ENCODE measurements around the gene RARG.
A peak's percentile ranks its signal among the peaks of the same experiment; 100 is the strongest.
"Not testable (repeated sequence)": the region's sequence is repeated elsewhere in the genome, so short reads cannot be mapped to it uniquely, and the experiment has no call there.

The RARG gene

DNA sequence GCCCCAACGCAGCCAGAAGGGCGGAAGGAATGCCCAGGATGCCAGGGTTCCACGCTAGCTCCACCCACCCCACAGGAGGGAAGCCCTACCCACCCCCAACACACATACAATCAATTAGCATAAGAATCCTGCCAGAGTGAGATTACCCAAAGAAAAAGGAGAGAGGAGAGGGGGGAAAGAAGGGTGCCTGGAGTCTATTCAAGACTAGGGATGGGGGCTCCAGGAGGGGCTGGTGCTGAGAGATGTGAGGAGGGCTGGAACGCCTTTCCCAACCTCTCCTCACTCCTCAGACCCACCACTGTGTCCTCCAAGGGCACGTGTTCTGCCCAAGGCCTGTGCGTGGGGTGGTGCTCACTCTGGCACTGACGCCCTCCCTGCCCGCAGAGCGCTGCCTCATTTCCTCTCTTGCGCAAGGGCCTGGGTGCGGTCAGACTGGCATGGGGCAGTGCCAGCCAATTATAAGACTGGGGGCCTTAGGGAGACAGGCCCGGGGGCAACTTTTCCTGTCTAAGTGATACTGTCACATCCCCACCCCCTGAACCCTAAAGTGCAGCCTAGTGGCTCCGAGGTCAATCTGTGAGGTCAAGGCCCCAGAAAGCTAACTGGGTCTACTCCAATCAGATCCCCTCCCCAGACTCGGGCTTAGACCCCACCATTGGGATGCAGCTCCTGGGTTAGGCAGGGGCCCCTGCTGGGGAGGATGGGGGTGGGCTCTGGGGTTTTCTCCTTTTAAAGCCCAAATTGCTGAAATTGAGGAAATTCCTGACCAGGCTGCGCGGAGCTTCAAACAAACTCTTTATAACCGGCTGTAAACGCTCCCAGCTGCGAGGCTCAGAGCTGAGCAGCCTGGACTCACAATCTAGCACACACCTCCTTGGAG lies 14.7 kb downstream of the RARG start:
- DNase-seq = peak in 2 of 42 donors; percentile 27 to 52
- intact Hi-C loops (cut with DNase I) = loop anchor here (10.0 kb wide), 1 partner anchor 108 kb away; the partner anchor contains the start of gene AAAS

DNA sequence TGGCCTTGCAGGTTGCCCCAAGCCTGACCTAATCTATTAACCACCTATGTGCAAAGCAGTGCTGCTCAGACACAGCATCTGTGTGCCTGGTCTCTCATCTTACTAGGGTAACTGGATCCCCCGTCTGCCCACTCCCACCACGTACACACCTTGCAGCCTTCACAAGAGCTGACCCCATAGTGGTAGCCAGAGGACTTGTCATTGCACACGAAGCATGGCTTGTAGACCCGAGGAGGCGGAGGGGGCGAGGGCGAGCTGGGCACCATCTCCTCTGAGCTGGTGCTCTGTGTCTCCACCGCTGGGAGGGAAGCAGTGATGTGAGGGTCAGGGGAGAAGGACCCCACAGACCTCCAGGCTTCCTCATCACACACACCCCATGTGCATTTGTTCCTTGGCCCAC lies 16.5 kb downstream of the RARG start:
- intact Hi-C loops (cut with DNase I) = loop anchor here (10.0 kb wide), 1 partner anchor 109 kb away; the partner anchor contains the start of gene AAAS

DNA sequence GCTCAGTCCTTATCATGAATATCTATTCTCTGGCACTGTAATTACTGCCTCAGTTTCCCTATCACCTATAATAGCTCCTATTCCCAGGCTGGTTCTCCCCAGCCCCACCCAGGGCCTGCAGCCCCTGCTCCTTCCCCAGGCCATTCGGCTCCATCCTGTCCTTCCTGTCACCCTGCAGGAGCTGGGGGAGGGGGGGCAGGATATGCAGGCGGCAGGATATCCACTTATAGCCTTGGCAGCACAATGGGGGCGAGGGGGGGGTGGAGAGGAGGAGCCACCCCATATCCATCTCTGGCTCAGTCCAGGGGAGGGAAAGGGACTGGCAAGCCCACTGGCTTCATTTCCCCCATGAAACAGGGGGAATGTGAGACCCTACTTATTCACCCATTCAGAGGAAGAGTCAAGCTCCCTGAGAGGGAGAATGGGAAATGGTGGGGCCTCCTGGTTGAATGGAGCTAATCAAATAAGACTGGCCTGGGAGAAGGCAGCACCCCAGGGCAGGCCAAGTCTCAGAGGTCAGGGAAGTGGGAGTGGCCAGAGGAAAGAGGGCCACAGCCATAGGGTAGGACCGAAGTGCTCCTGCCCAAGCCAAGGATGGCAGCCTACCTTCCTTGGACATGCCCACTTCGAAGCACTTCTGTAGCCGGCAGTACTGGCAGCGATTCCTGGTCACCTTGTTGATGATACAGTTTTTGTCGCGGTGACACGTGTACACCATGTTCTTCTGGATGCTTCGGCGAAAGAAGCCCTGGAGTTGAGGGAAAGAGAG lies 17.1 kb downstream of the RARG start:
- DNase-seq = peak in 1 of 42 donors; percentile 28
- intact Hi-C loops (cut with DNase I) = loop anchor here (5.0 to 10.0 kb wide), 3 partner anchors 37 to 110 kb away; partner anchors contain the start of genes AAAS and ESPL1

More for the DNA sequence above, 16.5 kb downstream of the RARG start:
- peak in 1 of 42 donors; percentile 18 for DNase-seq

DNA sequence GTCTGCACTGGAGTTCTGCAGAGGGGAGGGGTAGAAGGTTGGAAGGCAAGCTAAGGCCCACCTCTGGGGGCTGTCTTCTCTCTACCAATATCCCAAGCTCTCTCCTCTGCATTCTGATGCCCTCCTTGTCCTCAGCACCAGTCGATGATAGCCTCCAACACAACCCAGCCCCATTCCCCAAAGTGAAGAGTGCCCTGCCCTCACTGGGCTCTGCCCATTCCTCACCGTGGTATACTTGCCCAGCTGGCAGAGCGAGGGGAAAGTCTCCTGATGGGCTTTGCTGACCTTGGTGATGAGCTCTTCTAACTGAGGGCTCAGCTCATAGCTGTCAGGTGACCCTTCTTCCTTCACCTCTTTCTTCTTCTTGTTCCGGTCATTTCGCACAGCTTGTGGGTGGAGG lies 17.8 kb downstream of the RARG start:
- DNase-seq = no peak
- intact Hi-C loops (cut with DNase I) = loop anchor here (5.0 to 10.0 kb wide), 3 partner anchors 38 to 111 kb away; partner anchors contain the start of genes AAAS and ESPL1

DNA sequence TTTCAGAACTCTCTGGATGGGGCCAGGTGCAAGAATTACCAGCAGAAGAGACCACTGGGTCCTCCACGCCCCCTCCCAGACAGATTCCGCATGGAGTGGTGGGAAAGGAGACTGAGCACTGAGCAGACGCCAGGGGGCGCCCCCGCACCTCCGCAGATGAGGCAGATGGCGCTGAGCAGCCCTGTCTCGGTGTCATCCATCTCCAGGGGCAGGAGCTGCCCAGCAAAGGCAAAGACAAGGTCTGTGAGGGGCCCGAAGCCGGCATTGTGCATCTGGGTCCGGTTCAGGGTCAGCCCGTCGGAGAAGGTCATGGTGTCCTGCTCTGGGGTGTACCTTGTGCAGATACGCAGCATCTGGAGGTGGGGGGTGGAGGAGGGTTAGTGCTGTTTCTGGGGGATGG lies 18.7 kb downstream of the RARG start:
- intact Hi-C loops (cut with DNase I) = loop anchor here (2.0 to 10.0 kb wide), 4 partner anchors 39 to 111 kb away; partner anchors contain the start of genes AAAS and ESPL1
- peak; percentile 81 to 97 (median 91) for DNase-seq

DNA sequence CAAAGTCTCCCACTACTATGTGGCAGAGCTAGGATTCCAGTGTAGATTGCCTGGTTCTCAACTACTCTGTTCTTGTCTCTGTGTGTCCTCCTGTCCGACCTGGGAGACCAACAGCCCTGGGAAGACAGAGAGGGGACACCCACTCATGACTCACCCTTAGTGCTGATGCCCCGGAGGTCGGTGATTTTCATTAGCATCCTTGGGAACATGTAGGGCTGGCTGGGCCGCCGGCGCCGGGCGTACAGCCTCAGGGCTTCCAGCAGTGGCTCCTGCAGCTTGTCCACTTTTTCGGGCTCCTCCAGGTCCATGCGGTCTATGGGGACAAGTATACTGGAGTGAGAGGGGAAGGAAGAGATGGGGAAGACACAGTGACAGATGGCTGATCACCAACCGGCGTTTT lies 19.1 kb downstream of the RARG start:
- intact Hi-C loops (cut with DNase I) = loop anchor here (2.0 to 10.0 kb wide), 4 partner anchors 39 to 112 kb away; partner anchors contain the start of genes AAAS and ESPL1
- peak in 1 of 42 donors; percentile 31 for DNase-seq

DNA sequence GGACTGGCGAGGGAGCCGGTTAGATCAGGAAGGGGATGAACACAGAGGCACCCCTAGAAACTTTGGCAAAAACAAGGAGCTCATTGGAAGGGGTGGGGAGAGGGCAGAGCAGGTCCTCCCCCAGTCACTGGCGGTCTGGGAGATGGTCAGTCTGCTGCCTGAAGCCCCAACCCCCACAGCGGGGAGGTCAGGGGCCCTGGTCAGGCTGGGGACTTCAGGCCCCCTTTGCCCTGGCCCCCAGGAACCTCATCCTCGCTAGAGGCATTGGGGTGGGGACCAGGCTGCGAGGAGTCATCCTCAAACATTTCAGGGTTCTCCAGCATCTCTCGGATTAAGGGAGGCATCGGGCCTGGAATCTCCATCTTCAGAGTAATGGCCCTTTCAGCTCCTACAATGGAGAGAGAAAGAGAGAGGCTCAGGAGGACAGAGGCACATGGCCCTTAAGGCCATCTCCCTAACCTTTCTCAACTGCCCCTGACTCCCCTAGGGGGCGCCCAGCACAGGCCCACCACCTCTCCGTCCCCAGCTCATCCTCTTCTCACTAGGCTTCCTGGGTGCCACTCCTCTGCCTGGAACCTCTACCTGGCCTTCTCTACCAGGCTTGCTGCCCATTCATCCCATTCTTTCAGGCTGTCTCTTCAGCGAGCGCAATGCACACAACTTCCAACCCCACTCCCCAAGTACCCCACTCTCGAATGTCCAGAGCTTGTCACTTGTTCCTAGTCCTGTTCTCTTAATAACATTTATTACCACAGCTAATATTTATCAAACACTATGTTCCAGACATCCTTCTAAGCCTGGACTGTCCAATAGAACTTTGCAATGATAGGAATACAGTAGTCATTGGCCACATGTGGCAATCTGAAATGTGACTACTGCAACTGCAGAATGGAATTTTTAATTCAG lies 20.3 kb downstream of the RARG start:
- no peak for DNase-seq

DNA sequence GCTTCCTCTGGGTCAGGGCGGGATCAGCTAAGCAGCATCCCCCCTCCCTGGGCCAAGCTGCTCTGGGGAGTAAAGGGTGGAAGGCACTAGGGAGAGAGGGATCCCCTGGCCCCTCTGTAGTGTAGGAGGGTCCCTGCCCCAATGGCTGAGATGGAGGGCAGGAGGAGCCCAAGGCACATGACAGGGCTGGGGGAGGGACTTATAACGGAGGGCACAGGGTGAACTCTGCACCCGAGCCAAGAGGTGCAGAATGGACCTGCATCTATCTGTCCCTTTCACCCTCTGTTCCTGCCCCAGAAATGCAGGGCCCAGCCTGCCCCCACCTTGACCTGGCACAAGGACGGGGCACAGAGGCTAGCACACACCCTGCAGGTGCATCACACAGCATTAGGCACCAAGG lies 21.2 kb downstream of the RARG start:
- intact Hi-C loops (cut with DNase I) = loop anchor here (5.0 to 10.0 kb wide), 3 partner anchors 41 to 114 kb away; partner anchors contain the start of genes AAAS and ESPL1
- DNase-seq = no peak

More for the DNA sequence above, 20.3 kb downstream of the RARG start:
- intact Hi-C loops (cut with DNase I) = loop anchor here (2.0 to 10.0 kb wide), 4 partner anchors 41 to 113 kb away; partner anchors contain the start of genes AAAS and ESPL1

DNA sequence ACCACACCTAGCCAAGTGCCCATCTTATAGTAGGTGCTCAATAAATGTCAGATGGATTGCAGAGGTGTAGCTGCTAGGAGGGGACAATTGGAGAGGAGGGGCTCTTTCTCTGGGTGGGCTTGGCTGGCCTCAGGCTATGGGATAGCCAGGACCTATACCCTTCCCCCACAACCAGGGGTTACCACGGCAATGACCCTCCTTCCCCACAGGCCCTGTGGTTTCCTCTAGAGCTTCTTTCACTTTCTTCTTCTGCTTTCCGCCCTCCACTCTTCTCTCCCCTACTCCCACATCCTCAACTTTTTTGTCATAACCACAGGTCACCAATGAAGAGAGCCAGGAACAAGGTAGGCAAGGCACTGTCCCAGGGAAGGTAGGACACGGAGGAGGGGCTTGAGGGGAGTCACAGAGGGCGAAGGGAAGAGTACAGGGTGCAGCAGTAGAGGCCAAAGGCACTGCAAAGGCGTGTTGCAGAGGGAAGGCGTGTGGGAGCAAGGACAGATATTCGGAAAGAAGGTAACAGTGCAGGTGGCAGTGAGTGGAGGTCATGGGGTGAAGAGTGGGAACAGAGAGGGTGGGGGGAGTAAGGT lies 23.0 kb downstream of the RARG start:
- DNase-seq = no peak
- intact Hi-C loops (cut with DNase I) = no loop called here

DNA sequence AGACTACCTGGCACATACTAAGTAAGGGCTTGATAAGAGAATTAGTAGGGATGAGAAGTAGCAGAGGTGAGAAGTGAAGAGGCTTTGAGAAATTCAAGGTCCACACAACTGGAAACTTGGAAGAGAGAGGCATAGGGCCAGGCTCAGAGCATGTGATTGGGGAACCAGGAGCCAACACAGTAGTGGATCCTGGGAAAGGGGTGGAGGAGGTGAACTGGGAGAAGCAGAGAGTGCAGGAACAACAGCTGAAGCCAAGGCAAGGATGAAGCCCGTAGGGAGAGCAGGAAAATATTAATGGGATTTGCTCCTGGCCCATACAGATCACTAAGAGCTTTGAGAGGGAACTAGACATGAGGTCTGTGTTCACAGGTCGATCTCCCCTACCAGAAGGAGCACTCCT lies 23.6 kb downstream of the RARG start:
- DNase-seq = no peak
- intact Hi-C loops (cut with DNase I) = no loop called here

DNA sequence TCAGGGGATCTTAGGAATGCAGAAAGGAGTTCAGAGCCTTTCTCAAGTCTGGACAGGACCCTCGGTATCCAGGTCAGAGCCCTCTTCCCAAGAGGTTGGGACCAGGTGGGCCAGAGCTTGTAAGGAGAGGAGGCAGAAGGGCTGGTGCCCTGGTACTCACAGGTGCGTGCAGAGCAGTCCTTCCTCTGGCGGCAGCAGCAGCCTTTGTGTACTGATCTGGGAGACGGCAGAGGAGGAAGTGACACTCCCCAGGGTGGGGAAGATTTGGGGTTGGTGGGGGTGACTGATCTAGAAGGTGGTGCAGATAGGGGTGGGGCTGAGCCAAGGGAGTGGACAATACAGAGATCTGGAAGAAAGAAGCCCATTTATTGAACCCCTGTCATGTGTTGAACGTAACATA lies 25.0 kb downstream of the RARG start, which contains the start of gene ITGB7:
TSS of gene ITGB7 (minus strand) at position 210 of the 400 bp plus-strand sequence. CDS start 6,808 bp downstream, outside the sequence.
- intact Hi-C loops (cut with DNase I) = no loop called here
- DNase-seq = peak in 1 of 42 donors; percentile 38

DNA sequence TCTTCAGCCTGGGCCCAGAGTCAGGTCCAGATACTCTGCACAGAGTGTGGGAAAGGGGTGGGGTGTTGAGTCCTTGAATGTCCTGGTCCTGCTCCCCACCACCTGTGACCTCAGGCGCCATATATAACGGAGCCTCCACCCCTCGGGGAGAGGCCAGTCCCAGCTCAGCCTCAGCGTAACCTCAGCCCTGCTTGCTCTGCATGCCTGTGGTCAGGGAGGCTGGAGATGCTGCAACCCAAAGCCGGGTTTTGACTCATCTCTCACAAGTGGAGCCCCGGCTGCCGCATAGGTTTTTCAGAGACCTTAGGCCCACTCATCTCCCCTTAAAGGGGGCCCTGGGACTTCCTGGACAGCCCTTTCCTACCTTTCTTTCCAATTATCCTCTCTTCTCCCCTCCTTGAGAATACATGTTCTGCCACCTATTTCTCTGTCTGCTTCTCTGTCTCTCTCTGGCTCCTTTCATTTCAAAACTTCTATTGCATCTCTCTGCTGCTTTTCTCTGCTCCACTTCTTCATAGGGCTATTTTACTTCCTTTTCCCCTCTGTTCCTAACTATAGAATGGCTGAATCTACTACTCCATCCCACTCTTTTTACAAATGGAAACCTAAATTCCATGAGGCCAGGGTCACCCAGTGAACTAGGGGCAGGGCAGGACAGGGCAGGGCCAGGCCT lies 26.1 kb downstream of the RARG start:
- intact Hi-C loops (cut with DNase I) = no loop called here
- DNase-seq = no peak

DNA sequence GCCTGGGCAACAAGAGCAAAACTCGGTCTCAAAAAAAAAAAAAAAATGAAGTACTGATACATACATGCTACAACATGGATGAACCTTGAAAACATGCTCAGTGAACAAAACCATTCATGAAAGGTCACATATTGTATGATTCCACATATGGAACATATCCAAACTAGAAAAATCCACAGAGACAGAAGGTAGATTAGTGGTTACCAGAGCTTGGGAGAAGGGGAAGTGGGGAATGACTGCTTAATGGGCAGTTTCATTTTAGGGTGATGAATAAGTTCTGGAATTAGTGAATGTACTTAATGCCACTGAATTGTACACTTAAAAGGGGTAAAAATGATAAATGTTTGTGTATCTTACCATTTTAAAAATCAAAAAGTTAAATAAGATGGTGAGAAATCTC lies 27.7 kb downstream of the RARG start:
- intact Hi-C loops (cut with DNase I) = no loop called here
- no peak for DNase-seq

DNA sequence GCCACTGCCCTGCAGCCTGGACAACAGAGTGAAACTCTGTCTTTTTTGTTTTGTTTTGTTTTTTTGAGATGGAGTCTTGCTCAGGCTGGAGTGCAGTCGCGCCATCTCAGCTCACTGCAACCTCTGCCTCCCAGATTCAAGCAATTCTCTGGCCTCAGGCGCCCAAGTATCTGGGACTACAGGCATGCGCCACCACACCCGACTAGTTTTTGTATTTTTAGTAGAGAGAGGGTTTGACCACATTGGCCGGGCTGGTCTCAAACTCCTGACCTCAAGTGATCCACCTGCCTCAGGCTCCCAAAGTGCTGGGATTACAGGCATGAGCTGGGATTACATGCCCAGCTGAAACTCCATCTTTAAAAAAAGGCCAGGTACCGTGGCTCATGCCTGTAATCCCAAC lies 29.7 kb downstream of the RARG start:
- DNase-seq; intact Hi-C loops (cut with DNase I): not testable (repeated sequence)

DNA sequence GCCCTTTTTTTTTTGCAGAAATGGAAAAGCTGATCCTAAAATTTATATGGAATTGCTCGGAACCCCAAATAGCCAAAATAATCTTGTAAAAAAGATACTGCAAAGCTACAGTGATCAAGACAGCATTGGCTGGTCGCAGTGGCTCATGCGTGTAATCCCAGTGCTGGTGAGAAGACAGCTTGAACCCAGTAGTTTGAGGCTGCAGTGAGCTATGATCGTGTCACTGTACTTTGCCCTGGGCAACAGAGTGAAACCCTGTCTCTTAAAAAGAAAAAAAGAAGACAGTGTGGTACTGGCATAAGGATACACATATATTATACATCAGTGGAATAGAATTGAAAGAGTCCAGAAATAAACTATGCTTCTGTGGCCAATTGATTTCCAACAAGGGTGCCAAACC lies 30.4 kb downstream of the RARG start:
- intact Hi-C loops (cut with DNase I) = no loop called here
- no peak for DNase-seq

DNA sequence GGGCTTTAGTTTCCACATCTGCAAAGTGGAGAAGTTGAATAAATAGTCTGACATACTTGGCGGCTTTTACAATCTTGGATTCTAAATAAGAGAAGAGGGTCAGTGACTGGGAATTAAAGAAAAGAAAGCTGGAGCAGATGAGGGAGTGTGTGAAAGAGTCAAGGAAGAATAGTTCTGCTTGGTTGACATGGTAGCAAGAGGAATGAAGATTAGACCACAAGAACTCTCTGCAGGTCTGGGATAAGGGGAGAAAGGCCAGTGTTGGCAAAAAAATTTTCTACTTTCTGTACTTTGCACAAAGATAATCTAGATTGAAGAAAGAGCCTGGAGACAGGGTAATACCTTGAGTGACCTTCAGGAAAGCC lies 30.9 kb downstream of the RARG start:
- no peak for DNase-seq
- intact Hi-C loops (cut with DNase I) = no loop called here

DNA sequence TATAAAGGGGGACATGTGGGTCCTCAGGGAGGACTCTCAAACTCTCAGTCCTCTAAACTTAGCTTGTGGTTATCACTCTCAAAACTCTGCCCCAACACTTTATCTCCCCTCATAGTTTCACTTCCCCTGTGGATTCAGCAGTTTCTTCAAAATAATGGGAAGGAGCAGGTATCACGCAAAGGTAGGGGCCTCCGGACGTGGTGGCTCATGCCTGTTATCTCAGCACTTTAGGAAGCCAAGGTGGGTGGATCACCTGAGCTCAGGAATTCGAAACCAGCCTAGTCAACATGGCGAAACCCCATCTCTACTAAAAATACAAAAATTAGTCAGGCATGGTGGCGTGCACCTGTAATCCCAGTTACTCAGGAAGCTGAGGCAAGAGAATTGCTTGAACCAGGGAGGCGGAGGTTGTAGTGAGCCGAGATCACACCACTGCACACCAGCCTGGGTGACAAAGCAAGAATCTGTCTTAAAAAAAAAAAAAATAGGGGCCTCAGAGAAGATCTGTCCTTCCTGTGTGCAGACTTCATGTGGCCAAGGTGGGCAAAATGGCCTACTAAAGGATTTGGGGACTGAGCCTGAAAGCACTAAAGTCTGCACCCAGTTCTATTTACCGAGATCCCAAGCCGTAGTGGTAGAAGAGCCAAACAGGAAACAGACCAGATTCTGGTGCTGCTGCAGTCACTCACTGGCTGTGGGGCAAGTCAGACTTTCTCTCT lies 31.4 kb downstream of the RARG start:
- no peak for DNase-seq

More for the DNA sequence above, 31.4 kb downstream of the RARG start:
- intact Hi-C loops (cut with DNase I) = no loop called here

All from head of caudate nucleus (tissue), 42 donors.